GM23338 (cell line): ENCODE results near the gene CLCN4. TPM values are rescaled to one million over a fixed set of nuclear protein-coding genes. Genes with fewer than 3 reads are reported as not detected.

ENCODE experiments used
- ATAC-seq: fragments of 200-7000 bp; cut with Tn5 transposase; 3 replicates; pipeline ENCODE4 v1.9.1; 2020
- DNase-seq: peaks from one replicate; pipeline ENCODE4 v3.0.0-alpha.2; 2015; ENCODE audit warnings: low spot score
- H2AFZ ChIP-seq: fragments of 200-600 bp; sonication (generic); 2 replicates; pipeline ENCODE4 v1.8.0; 2016; ENCODE audit warnings: antibody characterized with exemption, mild to moderate bottlenecking, moderate library complexity
- H3F3A ChIP-seq: fragments of 200-600 bp; sonication (generic); replicated peaks from 2 replicates; pipeline ENCODE4 v1.8.0; 2017; ENCODE audit warnings: antibody characterized with exemption, mixed run types, low read depth
- H3K27ac ChIP-seq: fragments of 200-600 bp; sonication (generic); 2 replicates; pipeline ENCODE4 v1.6.1; 2016; ENCODE audit warnings: low read depth
- H3K27me3 ChIP-seq: fragments of 200-600 bp; sonication (generic); 2 replicates; pipeline ENCODE4 v1.8.0; 2016; ENCODE audit warnings: mild to moderate bottlenecking, mixed run types, moderate library complexity; ENCODE audit not compliant: insufficient read depth
- H3K36me3 ChIP-seq: fragments of 200-600 bp; sonication (generic); 2 replicates; pipeline ENCODE4 v1.8.0; 2016; ENCODE audit warnings: mild to moderate bottlenecking; ENCODE audit not compliant: insufficient read depth
- H3K4me1 ChIP-seq: fragments of 200-600 bp; sonication (generic); 2 replicates; pipeline ENCODE4 v1.8.0; 2016; ENCODE audit warnings: mild to moderate bottlenecking, moderate library complexity; ENCODE audit not compliant: insufficient read depth
- H3K4me2 ChIP-seq: fragments of 200-600 bp; sonication (generic); 2 replicates; pipeline ENCODE4 v1.7.1; 2017; ENCODE audit warnings: mixed run types
- H3K4me3 ChIP-seq: fragments of 200-600 bp; sonication (generic); 2 replicates; pipeline ENCODE4 v1.6.1; 2016; ENCODE audit warnings: mixed run types
- H3K79me2 ChIP-seq: fragments of 200-600 bp; sonication (generic); replicated peaks from 2 replicates; pipeline ENCODE4 v1.8.0; 2017; ENCODE audit warnings: mild to moderate bottlenecking; ENCODE audit not compliant: insufficient read depth
- H3K9me2 ChIP-seq: fragments of 200-600 bp; sonication (generic); 2 replicates; pipeline ENCODE4 v1.8.0; 2017; ENCODE audit not compliant: insufficient read depth
- H4K20me1 ChIP-seq: fragments of 200-600 bp; sonication (generic); replicated peaks from 2 replicates; pipeline ENCODE4 v1.8.0; 2017; ENCODE audit warnings: mild to moderate bottlenecking; ENCODE audit not compliant: insufficient read depth
- H3K27ac Mint-ChIP-seq: 2 replicates; pipeline ENCODE4 v1.8.0; 2020; ENCODE audit warnings: inconsistent platforms, mild to moderate bottlenecking, moderate library complexity, mixed read lengths
- H3K27me3 Mint-ChIP-seq: 3 replicates; pipeline ENCODE4 v1.8.0; 2022; ENCODE audit warnings: low read depth, mild to moderate bottlenecking, moderate library complexity, mixed read lengths, inconsistent platforms; ENCODE audit not compliant: insufficient read depth, poor library complexity
- H3K36me3 Mint-ChIP-seq: 3 replicates; pipeline ENCODE4 v1.8.0; 2021; ENCODE audit warnings: low read depth, mild to moderate bottlenecking, inconsistent platforms, moderate library complexity, mixed read lengths
- H3K4me1 Mint-ChIP-seq: 3 replicates; pipeline ENCODE4 v1.8.0; 2020; ENCODE audit warnings: mild to moderate bottlenecking, inconsistent platforms, mixed read lengths
- H3K4me3 Mint-ChIP-seq: 3 replicates; pipeline ENCODE4 v1.8.0; 2021; ENCODE audit warnings: moderate library complexity, mild to moderate bottlenecking, inconsistent platforms, mixed read lengths
- H3K9me3 Mint-ChIP-seq: 3 replicates; pipeline ENCODE4 v1.8.0; 2020; ENCODE audit warnings: moderate library complexity, mild to moderate bottlenecking, inconsistent platforms, mixed read lengths
- CREB1 ChIP-seq: fragments of 250-450 bp; sonication (Bioruptor Pico); IDR thresholded peaks from 2 replicates; pipeline ENCODE4 v1.5.0; 2020; ENCODE audit warnings: low read depth, mild to moderate bottlenecking, moderate library complexity
- NANOG ChIP-seq: IDR thresholded peaks from 2 replicates; pipeline ENCODE4 v1.6.1; 2016; ENCODE audit warnings: antibody characterized with exemption, borderline replicate concordance
- POLR2AphosphoS5 ChIP-seq: IDR thresholded peaks from 2 replicates; pipeline ENCODE4 v1.6.1; 2016; ENCODE audit warnings: antibody characterized with exemption, low read depth
- REST ChIP-seq: IDR thresholded peaks from one replicate; pipeline ENCODE4 v1.6.1; 2018; ENCODE audit warnings: antibody characterized with exemption; ENCODE audit not compliant: unreplicated experiment
- STAT1 ChIP-seq: IDR thresholded peaks from one replicate; pipeline ENCODE4 v1.6.1; 2016; ENCODE audit warnings: antibody characterized with exemption; ENCODE audit not compliant: unreplicated experiment
- ZNF462 ChIP-seq: fragments of 250-450 bp; sonication (Bioruptor Pico); IDR thresholded peaks from 2 replicates; pipeline ENCODE4 v1.5.0; 2020; ENCODE audit warnings: mild to moderate bottlenecking, moderate library complexity
- polyA plus RNA-seq: library from polyadenylated mRNA; unstranded; fragments of >200 nt; fragmentation: Nextera tagmentation; extraction: Ambion mirVana; gene quantifications from 2 replicates; pipeline ENCODE4 v1.2.1, GENCODE V29; 2016
- total RNA-seq: library from RNA; depleted of rRNA; stranded (reverse); fragments of >200 nt; shearing (Covaris generic); gene quantifications from 2 replicates; pipeline ENCODE4 v1.2.3, GENCODE V29; 2014

CLCN4 gene
- total and polyA plus RNA-seq, 2 experiments from 2014 or later = 1.2 to 4.9 TPM

GRCh38 chrX:10172877-10173276 is 16.1 kb downstream of the CLCN4 start (continued):
- TF ChIP-seq REST (no peak), POLR2AphosphoS5 (no peak), NANOG (no peak)

GRCh38 chrX:10173331-10173900 is 16.6 kb downstream of the CLCN4 start:
- H3K36me3 Mint-ChIP-seq = no peaks in the 10 kb centered on the region
- Histone ChIP-seq H3K9me2 (no peaks in the 10 kb centered on the region), H3K79me2 (no peaks in the 10 kb centered on the region), H2AFZ (no peak overlapping the region), H3K36me3 (no peaks in the 10 kb centered on the region), H3F3A (no peaks in the 10 kb centered on the region), H3K27me3 (no peaks in the 10 kb centered on the region), H3K4me3 (peak overlapping the region; percentile 29; the same call in 1 of the 2 replicates), H3K27ac (peak overlapping the region; percentile 84), H4K20me1 (no peaks in the 10 kb centered on the region), H3K4me1 (peaks cover 3% of the 10 kb centered on the region), H3K4me2 (peak overlapping the region; percentile 33; the same call in 1 of the 2 replicates)
- peaks cover 13% of the 10 kb centered on the region for H3K27me3 Mint-ChIP-seq
- peak overlapping the region; percentile 99 for H3K27ac Mint-ChIP-seq
- DNase-seq (peak; percentile 90), ATAC-seq (peak; percentile 85)
- peak overlapping the region; percentile 71 for H3K4me3 Mint-ChIP-seq
- no peaks in the 10 kb centered on the region; the same call in 2 of the 3 replicates for H3K9me3 Mint-ChIP-seq
- H3K4me1 Mint-ChIP-seq = peaks cover 39% of the 10 kb centered on the region
- TF ChIP-seq ZNF462 (CRISPR knock-in tag) (no peak), POLR2AphosphoS5 (0 out of 2 replicates have a peak, but pooled peaks have one; percentile 24), STAT1 (no peak), CREB1 (CRISPR knock-in tag) (peak; percentile 74)
